Suprapubic skin (tissue), 4 donors: ENCODE measurements around the gene ARMC8.

Experiments used
- EP300 ChIP-seq: sonication (generic); formaldehyde crosslinking; IDR thresholded peaks from one replicate; pipeline ENCODE4 v1.6.1; 2017; ENCODE audit warnings: antibody characterized with exemption
- POLR2AphosphoS5 ChIP-seq, 3 donors: sonication (generic); formaldehyde crosslinking; IDR thresholded peaks; one replicate each; pipeline ENCODE4 v1.6.1; 2017; ENCODE audit warnings: antibody characterized with exemption in 3 of 3
- TF ChIP-seq, protein P1 (sequence below), 2 donors: fragments of 200-600 bp in 1 of 2; fragments of 450-650 bp in 1 of 2; sonication (generic) in 1 of 2; IDR thresholded peaks; one replicate each; pipeline ENCODE4 v1.5.1; 2016 to 2019; ENCODE audit warnings: antibody characterized with exemption in 2 of 2, mild to moderate bottlenecking in 1 of 2, moderate library complexity in 1 of 2

DNA sequence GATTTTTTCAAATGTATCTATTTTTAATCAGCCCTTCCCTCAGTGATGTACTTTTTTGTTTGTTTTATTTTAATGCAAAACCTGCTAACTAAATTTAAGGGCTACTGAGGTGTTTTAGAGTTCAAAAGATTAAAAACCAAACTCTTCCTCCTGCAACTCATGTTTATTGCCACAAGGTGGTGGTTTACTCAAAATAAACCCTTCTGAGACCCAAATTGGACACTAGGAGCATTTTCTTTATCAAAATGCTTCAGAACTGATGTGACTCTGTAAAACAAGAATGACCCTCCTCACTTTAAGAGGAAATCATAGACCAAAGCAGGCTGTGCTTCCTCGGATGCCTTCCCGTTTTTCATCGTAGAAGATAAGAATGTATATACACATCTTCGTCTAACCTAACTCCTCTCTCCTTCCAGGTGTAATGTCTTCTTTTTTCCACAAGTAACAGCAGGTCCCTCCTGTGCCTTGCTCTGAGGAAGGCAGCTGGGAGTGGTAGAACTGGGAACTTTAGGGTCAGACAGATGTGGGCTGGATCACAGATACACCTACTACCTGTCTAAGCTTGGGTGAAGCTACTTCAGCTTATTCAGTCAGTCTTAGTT is 145.5 kb downstream of the ARMC8 start:
- no peak for TF ChIP-seq POLR2AphosphoS5 (IDR thresholded peaks at IDR 0.05)
- TF ChIP-seq, protein P1, sequence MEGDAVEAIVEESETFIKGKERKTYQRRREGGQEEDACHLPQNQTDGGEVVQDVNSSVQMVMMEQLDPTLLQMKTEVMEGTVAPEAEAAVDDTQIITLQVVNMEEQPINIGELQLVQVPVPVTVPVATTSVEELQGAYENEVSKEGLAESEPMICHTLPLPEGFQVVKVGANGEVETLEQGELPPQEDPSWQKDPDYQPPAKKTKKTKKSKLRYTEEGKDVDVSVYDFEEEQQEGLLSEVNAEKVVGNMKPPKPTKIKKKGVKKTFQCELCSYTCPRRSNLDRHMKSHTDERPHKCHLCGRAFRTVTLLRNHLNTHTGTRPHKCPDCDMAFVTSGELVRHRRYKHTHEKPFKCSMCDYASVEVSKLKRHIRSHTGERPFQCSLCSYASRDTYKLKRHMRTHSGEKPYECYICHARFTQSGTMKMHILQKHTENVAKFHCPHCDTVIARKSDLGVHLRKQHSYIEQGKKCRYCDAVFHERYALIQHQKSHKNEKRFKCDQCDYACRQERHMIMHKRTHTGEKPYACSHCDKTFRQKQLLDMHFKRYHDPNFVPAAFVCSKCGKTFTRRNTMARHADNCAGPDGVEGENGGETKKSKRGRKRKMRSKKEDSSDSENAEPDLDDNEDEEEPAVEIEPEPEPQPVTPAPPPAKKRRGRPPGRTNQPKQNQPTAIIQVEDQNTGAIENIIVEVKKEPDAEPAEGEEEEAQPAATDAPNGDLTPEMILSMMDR (IDR thresholded peaks at IDR 0.05), result peak; percentile 41 to 47
- no peak for TF ChIP-seq EP300
